Activated CD8-positive, alpha-beta memory T cell treated with anti-CD3 and anti-CD28 coated beads, Interleukin-2, amount 10 ng/mL, durations not matched to agents 7 days and 5 days (primary cell): ENCODE results near the gene SPIRE1. TPM values are rescaled to one million over a fixed set of nuclear protein-coding genes. Genes with fewer than 3 reads are reported as not detected.
"Not testable (repeated sequence)": the region's sequence is repeated elsewhere in the genome, so short reads cannot be mapped to it uniquely, and the experiment has no call there.

ENCODE experiments used
- ATAC-seq: fragments of 150-1000 bp; cut with Tn5 transposase; one replicate; pipeline ENCODE4 v1.10.0; 2021; ENCODE audit warnings: moderate library complexity
- CTCF ChIA-PET: fragments of 350-600 bp; sonication (Branson Sonifier 250); formaldehyde crosslinking; loops from one replicate; lab custom pipeline; 2021; ENCODE audit warnings: antibody characterized with exemption; lab: Charles Lee
- DNase-seq: peaks from one replicate; pipeline ENCODE4 v3.0.0-alpha.2; 2020
- H3K27ac Mint-ChIP-seq: one replicate; pipeline ENCODE4 v1.8.0; 2021; ENCODE audit warnings: mild to moderate bottlenecking, mixed read lengths
- H3K27me3 Mint-ChIP-seq: one replicate; pipeline ENCODE4 v1.8.0; 2021; ENCODE audit warnings: mixed read lengths
- H3K36me3 Mint-ChIP-seq: one replicate; pipeline ENCODE4 v1.8.0; 2021; ENCODE audit warnings: mild to moderate bottlenecking, mixed read lengths
- H3K4me1 Mint-ChIP-seq: one replicate; pipeline ENCODE4 v1.8.0; 2021; ENCODE audit warnings: mixed read lengths
- H3K4me3 Mint-ChIP-seq: one replicate; pipeline ENCODE4 v1.8.0; 2021; ENCODE audit warnings: mild to moderate bottlenecking, moderate library complexity, mixed read lengths
- H3K9me3 Mint-ChIP-seq: one replicate; pipeline ENCODE4 v1.8.0; 2022; ENCODE audit warnings: low read depth, mixed read lengths
- total RNA-seq, 2 experiments: library from RNA; stranded (reverse); gene quantifications; one replicate each; pipeline ENCODE4 v1.2.3, GENCODE V29; 2021

SPIRE1 gene
- total RNA-seq, 2 experiments from 2014 or later, result 3.4 to 9.6 TPM

- not testable (repeated sequence) for H3K4me3 Mint-ChIP-seq, H3K9me3 Mint-ChIP-seq, H3K36me3 Mint-ChIP-seq, ATAC-seq, H3K27ac Mint-ChIP-seq, DNase-seq
- CTCF ChIA-PET, result interaction anchor here (2.2 kb wide), 1 partner anchor 8 kb away, joined by 7 read pairs; no protein-coding TSS in a partner anchor
- Mint-ChIP-seq H3K4me1 (peaks cover 27% of the 10 kb centered on the region), H3K27me3 (peaks cover 16% of the 10 kb centered on the region)
Measured at GRCh38 chr18:12410747-12411146, 247.2 kb downstream of the SPIRE1 start.

- H3K4me3 Mint-ChIP-seq, result no peak overlapping the region
- peaks cover 23% of the 10 kb centered on the region for H3K27me3 Mint-ChIP-seq
- H3K4me1 Mint-ChIP-seq, result peaks cover 30% of the 10 kb centered on the region
- CTCF ChIA-PET, result interaction anchor here (2.2 kb wide), 1 partner anchor 9 kb away, joined by 7 read pairs; no protein-coding TSS in a partner anchor
- DNase-seq, result no peak
- H3K36me3 Mint-ChIP-seq, result no peaks in the 10 kb centered on the region
- no peak for ATAC-seq
- H3K27ac Mint-ChIP-seq, result no peak overlapping the region
- H3K9me3 Mint-ChIP-seq, result no peaks in the 10 kb centered on the region
Measured at GRCh38 chr18:12410081-12410481, 247.8 kb downstream of the SPIRE1 start.

- no peak for ATAC-seq
- H3K4me1 Mint-ChIP-seq, result peaks cover 30% of the 10 kb centered on the region
- H3K4me3 Mint-ChIP-seq, result no peak overlapping the region
- no peak overlapping the region for H3K27ac Mint-ChIP-seq
- H3K27me3 Mint-ChIP-seq, result peaks cover 29% of the 10 kb centered on the region
- H3K9me3 Mint-ChIP-seq, result no peaks in the 10 kb centered on the region
- CTCF ChIA-PET, result interaction anchor here (2.2 kb wide), 1 partner anchor 10 kb away, joined by 7 read pairs; no protein-coding TSS in a partner anchor
- H3K36me3 Mint-ChIP-seq, result no peaks in the 10 kb centered on the region
- no peak for DNase-seq
Measured at GRCh38 chr18:12409469-12409868, 248.4 kb downstream of the SPIRE1 start.

- peak overlapping the region; percentile 20 for H3K27ac Mint-ChIP-seq
- no peaks in the 10 kb centered on the region for H3K9me3 Mint-ChIP-seq
- no peaks in the 10 kb centered on the region for H3K36me3 Mint-ChIP-seq
- CTCF ChIA-PET, result interaction anchor here (0.8 to 1.9 kb wide), 3 partner anchors 15 to 32 kb away, joined by 3 to 9 read pairs (median 6); partner anchors contain the start of gene AFG3L2
- H3K27me3 Mint-ChIP-seq, result peaks cover 39% of the 10 kb centered on the region
- DNase-seq (no peak), ATAC-seq (no peak)
- H3K4me1 Mint-ChIP-seq, result peaks cover 38% of the 10 kb centered on the region
- peak overlapping the region; percentile 81 for H3K4me3 Mint-ChIP-seq
Measured at GRCh38 chr18:12408247-12408869, 249.5 kb downstream of the SPIRE1 start.

GRCh38 chr18:12406371-12407111 lies 251.4 kb downstream of the SPIRE1 start:
- Mint-ChIP-seq H3K27me3 (peaks cover 55% of the 10 kb centered on the region), H3K4me3 (peak overlapping the region; percentile 81), H3K9me3 (no peaks in the 10 kb centered on the region), H3K4me1 (peaks cover 50% of the 10 kb centered on the region), H3K36me3 (no peaks in the 10 kb centered on the region), H3K27ac (no peak overlapping the region)
- no peak for DNase-seq
- no peak for ATAC-seq
- CTCF ChIA-PET, result interaction anchor here (1.4 to 1.9 kb wide), 2 partner anchors 30 to 254 kb away, joined by 3 to 9 read pairs; partner anchors contain the start of gene AFG3L2

GRCh38 chr18:12405066-12405465 lies 252.8 kb downstream of the SPIRE1 start:
- H3K27ac Mint-ChIP-seq, result no peak overlapping the region
- no peak overlapping the region for H3K4me3 Mint-ChIP-seq
- H3K27me3 Mint-ChIP-seq, result peaks cover 58% of the 10 kb centered on the region
- H3K36me3 Mint-ChIP-seq, result no peaks in the 10 kb centered on the region
- peaks cover 50% of the 10 kb centered on the region for H3K4me1 Mint-ChIP-seq
- DNase-seq (no peak), ATAC-seq (no peak)
- CTCF ChIA-PET, result interaction anchor here (1.0 kb wide), 1 partner anchor 10 kb away, joined by 3 read pairs; no protein-coding TSS in a partner anchor
- H3K9me3 Mint-ChIP-seq, result no peaks in the 10 kb centered on the region

- DNase-seq (no peak), ATAC-seq (no peak)
- no peaks in the 10 kb centered on the region for H3K9me3 Mint-ChIP-seq
- peaks cover 59% of the 10 kb centered on the region for H3K27me3 Mint-ChIP-seq
- no peak overlapping the region for H3K27ac Mint-ChIP-seq
- no peaks in the 10 kb centered on the region for H3K36me3 Mint-ChIP-seq
- H3K4me3 Mint-ChIP-seq, result no peak overlapping the region
- H3K4me1 Mint-ChIP-seq, result peaks cover 46% of the 10 kb centered on the region
- CTCF ChIA-PET, result interaction anchor here (1.0 to 1.3 kb wide), 3 partner anchors 9 to 12 kb away, joined by 3 to 9 read pairs (median 5); no protein-coding TSS in a partner anchor
Measured at GRCh38 chr18:12403601-12404506, 254.1 kb downstream of the SPIRE1 start.

- CTCF ChIA-PET, result interaction anchor here (0.6 to 0.8 kb wide), 3 partner anchors 10 to 289 kb away, joined by 3 to 4 read pairs (median 3); no protein-coding TSS in a partner anchor
- no peak overlapping the region for H3K4me3 Mint-ChIP-seq
- no peak overlapping the region for H3K27ac Mint-ChIP-seq
- no peak for DNase-seq
- no peaks in the 10 kb centered on the region for H3K9me3 Mint-ChIP-seq
- peaks cover 34% of the 10 kb centered on the region for H3K4me1 Mint-ChIP-seq
- peaks cover 62% of the 10 kb centered on the region for H3K27me3 Mint-ChIP-seq
- H3K36me3 Mint-ChIP-seq, result no peaks in the 10 kb centered on the region
- no peak for ATAC-seq
Measured at GRCh38 chr18:12401881-12402280, 256.0 kb downstream of the SPIRE1 start.

GRCh38 chr18:12399231-12399630 lies 258.7 kb downstream of the SPIRE1 start:
- CTCF ChIA-PET, result interaction anchor here (0.6 kb wide), 1 partner anchor 535 kb away, joined by 3 read pairs; no protein-coding TSS in a partner anchor
- Mint-ChIP-seq H3K27me3 (peaks cover 42% of the 10 kb centered on the region), H3K36me3 (no peaks in the 10 kb centered on the region), H3K27ac (no peak overlapping the region), H3K4me3 (no peak overlapping the region), H3K4me1 (peaks cover 22% of the 10 kb centered on the region), H3K9me3 (no peaks in the 10 kb centered on the region)
- DNase-seq (no peak), ATAC-seq (no peak)

GRCh38 chr18:12398625-12399024 lies 259.3 kb downstream of the SPIRE1 start:
- no peaks in the 10 kb centered on the region for H3K9me3 Mint-ChIP-seq
- DNase-seq (no peak), ATAC-seq (no peak)
- peaks cover 36% of the 10 kb centered on the region for H3K27me3 Mint-ChIP-seq
- no peak overlapping the region for H3K4me3 Mint-ChIP-seq
- CTCF ChIA-PET, result no interaction called here
- peaks cover 16% of the 10 kb centered on the region for H3K4me1 Mint-ChIP-seq
- H3K36me3 Mint-ChIP-seq, result no peaks in the 10 kb centered on the region
- no peak overlapping the region for H3K27ac Mint-ChIP-seq

GRCh38 chr18:12397793-12398192 lies 260.1 kb downstream of the SPIRE1 start:
- Mint-ChIP-seq H3K27me3 (peaks cover 34% of the 10 kb centered on the region), H3K4me3 (no peak overlapping the region), H3K27ac (no peak overlapping the region), H3K4me1 (peaks cover 11% of the 10 kb centered on the region), H3K9me3 (no peaks in the 10 kb centered on the region), H3K36me3 (no peaks in the 10 kb centered on the region)
- CTCF ChIA-PET, result no interaction called here
- no peak for ATAC-seq
- no peak for DNase-seq

- Mint-ChIP-seq H3K4me1 (peaks cover 6% of the 10 kb centered on the region), H3K36me3 (no peaks in the 10 kb centered on the region), H3K4me3 (no peak overlapping the region), H3K27me3 (peaks cover 29% of the 10 kb centered on the region), H3K27ac (no peak overlapping the region), H3K9me3 (no peaks in the 10 kb centered on the region)
- CTCF ChIA-PET, result no interaction called here
- DNase-seq (no peak), ATAC-seq (no peak)
Measured at GRCh38 chr18:12397254-12397653, 260.7 kb downstream of the SPIRE1 start.
